Activated CD4-positive, alpha-beta T cell treated with anti-CD3 and anti-CD28 coated beads for 48 hours (primary cell): ENCODE results near the gene RCOR1.
"Not testable (repeated sequence)": the region's sequence is repeated elsewhere in the genome, so short reads cannot be mapped to it uniquely, and the experiment has no call there.

Experiments
- DNase-seq: peaks from one replicate; pipeline ENCODE4 v3.0.0-alpha.2; 2020

Gene RCOR1

DNA sequence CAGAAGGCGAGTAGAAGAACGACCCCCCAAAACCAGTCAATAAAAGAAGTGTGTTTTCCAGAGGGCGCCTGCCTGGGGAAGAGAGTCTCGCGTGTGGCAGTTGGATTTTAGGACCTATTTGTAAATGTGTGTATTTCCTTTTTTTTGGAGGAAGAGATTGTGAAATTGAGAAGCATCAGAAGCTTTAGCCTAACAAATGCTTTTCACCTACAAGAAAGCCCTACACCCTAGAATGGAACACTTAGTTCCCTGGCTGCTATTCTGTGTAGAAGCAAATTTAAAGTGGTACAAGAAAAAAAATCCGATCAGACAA lies 1.3 kb downstream of the RCOR1 start:
- DNase-seq, result no peak

DNA sequence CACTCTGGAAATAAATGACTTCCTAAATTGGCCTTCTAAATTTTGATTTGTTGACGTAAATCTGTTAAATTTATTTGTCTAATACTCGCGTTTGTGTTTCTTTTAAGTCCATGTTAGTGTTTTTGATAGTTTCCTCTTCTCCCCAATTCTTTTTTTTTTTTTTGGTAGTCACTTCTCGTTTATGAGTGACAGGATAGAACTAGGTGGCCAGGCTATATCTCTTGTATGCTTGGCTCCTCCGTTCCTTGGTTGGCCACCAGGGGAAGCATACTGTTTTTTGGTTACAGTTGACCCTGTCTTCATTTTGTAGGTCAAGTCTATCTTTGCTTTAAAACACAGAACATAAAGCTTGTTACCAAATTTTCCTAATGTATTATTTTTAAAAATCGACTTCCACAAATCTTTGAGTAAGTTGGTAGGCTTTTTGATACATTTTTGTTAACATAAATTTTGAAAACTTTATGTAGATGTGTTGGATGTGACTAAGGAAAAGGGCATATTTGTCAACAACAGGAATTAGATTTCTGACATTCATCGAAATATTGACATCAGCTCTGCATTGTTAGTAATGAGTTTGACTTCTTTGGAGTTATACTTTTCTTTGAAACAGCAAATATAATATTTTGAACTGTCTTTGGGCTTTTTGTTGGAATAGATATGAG lies 2.2 kb downstream of the RCOR1 start:
- peak; percentile 81 for DNase-seq

DNA sequence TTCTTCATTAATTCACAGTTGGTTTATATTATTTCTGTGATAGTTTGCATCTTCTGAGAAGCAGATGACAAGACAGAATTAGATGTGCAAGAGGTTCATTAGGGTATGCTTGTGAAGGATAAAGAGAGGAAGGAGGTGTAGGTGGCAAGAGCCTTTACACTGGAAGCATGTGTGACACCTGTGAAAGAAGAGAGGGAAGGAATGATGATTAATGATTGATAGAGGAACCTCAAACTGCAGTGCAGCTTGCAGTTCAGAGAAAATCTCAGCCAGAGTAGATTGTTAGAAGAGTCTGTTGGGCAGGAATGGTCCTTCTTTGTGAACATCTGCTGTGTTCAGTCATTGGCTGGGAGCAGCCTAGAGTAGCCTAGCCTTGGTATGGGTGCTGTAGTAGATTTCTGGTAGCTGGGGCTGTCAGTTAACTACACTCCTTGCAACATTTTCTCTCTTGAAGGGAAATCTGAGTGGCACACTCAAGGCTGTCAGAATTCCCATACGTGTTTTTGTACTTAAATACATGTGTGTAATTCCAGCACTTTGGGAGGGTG lies 9.0 kb downstream of the RCOR1 start:
- no peak for DNase-seq

DNA sequence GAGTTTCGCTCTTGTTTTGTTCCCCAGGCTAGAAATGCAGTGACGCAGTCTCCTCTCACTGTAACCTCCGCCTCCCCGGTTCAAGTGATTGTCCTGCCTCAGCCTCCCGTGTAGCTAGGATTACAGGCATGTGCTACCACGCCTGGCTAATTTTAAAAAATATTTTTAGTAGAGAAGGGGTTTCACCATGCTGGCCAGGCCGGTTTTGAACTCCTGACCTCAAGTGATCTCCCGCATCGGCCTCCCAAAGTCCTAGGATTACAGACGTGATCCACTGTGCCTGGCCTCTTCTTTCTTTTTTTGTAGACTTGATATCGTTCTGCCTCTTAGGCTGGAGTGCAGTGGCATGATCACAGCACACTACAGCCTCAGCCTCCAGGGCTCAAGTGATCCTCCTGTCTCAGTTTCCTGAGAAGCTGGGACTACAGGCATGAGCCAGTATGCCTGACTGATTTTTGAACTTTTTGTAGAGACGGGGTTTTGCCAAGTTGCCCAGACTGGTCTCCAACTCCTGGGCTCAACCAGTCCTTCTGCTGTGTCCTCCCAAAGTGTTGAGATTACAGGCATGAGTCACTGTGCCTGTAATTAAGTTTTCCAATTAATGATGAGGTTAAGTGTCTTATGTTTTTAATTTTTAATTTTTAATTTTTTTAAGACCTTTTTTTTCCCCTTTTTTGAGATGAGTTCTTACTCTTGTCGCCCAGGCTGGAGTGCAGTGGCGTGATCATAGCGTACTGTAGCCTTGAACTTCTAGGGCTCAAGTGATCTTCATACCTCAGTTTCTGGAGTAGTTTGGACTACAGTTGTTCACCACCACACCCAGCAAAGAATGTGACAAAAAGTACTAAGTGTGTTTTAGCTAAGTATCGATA lies 10.2 kb downstream of the RCOR1 start:
- DNase-seq, result no peak

DNA sequence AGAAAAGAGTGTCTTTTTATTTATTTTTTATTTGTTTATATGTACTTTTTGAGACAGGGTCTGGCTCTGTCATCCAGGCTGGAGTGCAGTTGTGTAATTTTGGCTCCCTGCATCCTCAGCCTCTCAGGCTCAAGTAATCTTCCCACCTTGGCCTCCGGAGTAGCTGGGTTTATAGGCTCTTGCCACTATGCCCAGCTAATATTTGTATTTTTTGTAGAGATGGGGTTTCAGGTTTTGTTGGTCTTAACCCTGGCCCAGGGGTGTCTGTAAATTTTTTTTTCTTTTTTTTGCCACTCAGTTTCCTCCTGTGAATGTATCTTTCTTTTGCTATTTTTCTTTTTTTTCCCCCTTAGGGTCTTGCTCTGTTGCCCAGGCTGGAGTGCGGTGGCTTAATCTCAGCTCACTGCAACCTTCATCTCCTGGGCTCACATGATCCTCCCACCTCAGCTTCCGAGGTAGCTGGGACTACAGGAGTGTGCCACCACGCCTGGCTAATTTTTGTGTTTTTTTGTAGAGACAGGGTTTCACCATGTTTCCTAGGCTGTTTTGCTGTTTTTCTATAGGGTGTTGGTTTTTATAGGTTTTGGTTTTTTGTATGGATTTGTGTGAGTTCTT lies 11.0 kb downstream of the RCOR1 start:
- DNase-seq, result no peak

DNA sequence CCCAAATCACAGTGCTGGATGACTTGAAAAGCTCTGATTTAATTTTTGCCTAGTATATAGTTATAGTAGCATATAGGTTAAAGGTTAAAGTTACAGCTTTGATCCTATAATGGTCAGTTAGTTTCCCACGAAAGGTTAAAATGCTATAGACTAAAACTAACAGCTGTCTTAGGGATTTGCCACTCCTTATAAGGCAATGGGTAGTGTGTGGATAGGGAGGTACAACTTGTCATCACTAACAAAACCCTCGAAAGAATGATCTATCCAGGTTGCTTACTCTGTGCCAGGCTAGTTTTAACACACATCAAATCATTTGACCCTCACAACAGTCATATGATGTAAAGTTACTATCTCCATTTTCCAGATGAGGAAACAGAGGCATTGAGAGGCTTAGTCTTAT lies 11.7 kb downstream of the RCOR1 start:
- no peak for DNase-seq

DNA sequence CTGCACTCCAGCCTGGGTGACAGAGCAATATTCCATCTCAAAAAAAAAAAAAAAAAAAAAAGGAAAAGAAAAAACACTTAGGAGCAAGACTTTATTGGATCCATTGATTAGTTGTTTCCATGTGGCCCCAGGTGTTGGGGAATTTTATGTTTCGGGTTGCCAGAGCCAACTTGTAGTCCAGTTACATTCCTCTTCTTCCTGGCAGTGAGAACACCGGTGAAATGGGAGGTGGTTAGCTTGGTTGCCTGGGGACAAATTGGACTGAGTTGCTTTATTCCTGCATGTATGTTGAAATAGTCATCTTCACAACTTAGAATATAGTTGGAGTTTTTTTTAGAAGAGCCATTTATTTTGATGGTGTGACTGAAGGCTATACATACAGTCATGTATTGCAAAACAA lies 12.6 kb downstream of the RCOR1 start:
- no peak for DNase-seq

DNA sequence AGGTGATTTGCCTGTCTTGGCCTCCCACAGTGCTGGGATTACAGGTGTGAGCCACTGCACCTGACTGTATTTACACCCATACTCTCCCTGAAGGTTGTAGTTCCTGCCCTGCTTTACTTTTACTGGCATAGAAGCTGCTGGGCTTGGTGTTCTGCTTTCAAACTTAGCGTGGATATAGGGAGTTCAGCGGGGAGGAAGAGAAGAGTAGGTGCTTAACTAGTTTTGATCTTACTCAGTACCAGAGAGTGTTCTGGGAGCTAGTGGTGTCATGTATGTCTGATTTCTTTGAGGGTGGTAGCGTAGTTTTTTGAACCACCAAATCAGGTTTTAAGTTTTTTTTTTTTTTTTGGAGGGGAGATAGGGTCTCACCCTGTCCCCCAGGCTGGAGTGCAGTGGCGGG lies 13.8 kb downstream of the RCOR1 start:
- DNase-seq, result no peak

DNA sequence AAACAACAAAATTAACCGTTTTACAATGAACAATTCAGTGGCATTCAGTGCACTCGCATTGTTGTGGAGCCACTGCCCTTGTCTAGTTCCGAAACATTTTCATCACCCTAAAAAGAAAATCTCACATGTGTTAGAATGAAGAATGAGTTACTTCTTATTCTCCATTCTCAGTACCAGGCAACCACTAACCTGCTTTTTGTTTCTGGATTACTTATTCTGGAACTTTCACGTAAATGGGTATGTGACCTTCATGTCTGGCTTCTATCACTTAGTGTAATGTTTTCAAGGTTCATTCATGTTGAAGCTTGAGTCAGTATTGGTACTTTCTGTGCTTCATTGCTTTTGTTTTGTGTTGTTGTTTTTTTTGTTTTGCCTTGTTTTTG lies 15.6 kb downstream of the RCOR1 start:
- DNase-seq, result no peak

DNA sequence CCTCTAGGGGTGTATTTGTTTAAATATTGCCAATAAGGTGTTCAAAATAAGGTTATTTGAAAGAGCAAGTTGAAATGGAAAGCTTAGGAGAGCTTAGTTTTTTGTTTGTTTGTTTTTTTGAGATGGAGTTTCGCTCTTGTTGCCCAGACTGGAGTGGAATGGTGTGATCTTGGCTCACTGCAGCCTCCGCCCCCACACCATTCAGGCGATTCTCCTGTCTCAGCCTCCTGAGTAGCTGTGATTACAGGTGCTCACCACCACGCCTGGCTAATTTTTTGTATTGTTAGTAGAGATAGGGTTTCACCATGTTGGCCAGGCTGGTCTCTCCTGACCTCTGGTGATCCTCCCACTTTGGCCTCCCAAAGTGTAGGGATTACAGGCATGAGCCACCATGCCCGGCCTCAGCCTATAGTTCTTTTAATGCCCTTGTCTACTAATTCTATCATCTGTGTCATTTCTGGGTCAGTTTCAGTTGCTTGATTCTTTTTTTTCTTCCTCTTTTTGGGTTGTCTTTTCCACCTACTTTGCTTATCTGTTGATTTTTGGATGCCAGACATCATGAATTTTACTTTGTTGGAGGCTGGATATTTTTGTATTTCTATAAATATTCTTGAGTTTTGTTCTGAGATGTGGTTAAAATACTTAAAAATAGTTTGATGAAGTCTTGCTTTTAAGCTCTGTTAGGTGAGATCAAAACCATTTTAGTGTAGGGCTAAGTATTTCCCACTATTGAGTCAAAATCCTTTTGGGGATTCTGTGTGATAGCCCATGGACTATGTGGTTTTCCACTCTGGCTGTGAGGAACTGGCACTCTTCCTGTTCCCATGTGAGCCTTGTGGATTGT lies 18.7 kb downstream of the RCOR1 start:
- no peak for DNase-seq

DNA sequence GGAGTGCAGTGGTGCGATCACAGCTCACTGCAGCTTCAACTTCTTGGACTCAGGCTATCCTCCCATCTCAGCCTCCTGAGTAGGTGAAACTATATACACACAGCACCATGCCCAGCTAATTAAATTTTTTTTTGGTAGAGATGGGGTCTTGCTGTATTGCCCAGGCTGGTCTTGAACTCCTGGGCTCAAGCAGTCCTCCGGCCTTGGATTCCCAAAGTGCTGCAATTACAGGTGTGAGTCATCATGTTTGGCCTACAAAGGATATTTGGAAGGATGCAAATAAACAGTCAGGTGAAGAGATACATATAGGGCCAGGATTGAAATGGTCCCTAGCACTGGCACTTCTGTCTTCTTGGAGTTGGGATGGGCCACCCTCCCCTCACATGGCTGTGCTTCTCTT lies 23.9 kb downstream of the RCOR1 start:
- no peak for DNase-seq

DNA sequence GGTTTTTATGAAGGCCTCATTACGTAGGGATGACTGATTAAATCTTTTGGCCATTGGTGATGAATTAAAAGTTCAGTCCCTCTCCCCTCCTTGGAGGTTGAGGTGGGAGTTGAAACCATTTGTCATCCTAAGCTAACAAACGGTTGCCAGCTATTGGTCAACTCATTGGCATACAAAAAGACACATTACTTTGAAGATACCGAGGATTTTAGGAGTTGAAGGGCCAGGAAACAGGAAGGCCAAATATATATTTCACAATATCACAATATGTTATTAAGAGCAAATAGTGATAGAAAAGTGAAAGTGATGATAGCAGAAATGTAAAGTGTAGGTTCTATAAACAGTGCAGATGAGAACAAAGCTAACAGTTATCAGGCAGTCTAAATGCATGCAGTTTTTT lies 24.4 kb downstream of the RCOR1 start:
- no peak for DNase-seq

DNA sequence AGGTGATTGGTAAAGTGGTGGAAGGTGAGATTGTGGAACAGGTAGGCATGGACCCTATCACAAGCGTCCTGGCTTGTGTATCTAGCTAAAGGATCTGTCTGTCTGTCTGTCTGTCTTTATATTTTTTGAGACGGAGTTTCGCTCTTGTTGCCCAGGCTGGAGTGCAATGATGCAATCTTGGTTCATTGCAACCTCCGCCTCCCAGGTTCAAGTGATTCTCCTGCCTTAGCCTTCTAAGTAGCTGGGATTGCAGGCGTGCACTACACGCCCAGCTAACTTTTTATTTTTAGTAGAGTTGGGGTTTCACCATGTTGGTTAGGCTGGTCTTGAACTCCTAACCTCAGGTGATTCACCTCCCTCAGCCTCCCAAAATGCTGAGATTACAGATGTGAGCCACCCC lies 26.6 kb downstream of the RCOR1 start:
- DNase-seq, result not testable (repeated sequence)

DNA sequence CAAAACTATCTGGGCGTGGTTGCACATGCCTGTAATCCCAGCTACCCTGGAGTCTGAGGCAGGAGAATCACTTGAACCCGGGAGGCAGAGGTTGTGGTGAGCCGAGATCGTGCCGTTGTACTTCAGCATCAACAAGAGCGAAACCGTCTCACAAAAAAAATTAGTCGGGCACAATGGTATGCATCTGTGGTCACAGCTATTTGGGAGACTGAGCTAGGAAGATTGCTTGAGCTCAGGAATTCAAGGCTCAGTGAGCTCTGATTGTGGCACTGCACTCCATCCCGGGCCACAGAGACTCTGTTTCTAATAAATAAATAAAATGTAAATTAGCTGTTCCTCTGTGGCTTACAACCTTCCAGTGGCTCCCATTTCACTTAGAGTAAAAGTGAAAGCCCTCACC lies 28.0 kb downstream of the RCOR1 start:
- DNase-seq, result no peak

DNA sequence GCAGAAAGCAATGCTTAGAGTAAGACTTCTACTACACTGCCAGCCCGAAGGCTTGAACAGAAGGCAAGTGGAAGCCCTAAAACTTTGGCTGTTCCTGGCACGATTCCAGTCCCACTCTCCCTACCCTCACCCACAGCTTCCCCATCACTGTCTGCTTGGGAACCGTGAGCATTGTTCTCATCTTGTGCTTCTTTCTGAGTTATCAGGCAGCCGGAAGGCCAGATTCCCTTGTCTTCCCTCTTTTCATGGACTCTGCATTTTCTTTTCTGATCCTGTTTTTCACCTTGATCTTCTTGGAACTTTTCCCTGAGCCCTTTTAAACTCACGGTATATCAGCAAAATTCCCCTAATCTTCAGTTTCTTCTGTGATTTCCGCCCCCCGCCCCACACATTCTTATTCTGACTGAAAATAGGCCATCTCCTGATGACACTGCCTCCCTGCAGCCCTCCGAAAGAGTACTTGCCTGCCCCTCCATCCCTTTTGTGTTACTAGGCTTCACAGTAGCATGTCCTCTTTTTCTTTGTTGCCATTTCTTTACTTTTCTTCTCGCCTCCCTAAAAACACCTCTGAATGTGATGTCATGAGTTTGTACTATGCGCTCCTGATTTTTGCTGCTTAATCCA lies 29.9 kb downstream of the RCOR1 start:
- no peak for DNase-seq

DNA sequence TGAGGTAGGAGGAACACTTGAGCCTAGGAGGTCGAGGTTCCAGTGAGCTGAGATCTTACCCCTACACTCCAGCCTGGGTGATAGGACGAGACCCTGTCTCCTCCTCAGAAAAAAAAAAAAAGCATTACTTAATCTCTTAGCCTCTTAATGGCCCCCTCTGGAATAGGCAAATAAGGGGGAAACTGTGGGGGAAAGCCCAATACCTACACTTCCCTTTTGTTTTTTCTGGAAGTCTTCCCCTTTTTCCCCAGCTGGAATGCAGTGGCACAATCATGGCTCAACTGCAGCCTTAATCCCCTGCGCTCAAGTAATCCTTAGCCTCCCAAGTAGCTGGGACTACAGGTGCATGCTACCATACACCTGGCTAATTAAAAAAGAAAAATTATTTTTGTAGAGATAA lies 32.2 kb downstream of the RCOR1 start:
- no peak for DNase-seq

DNA sequence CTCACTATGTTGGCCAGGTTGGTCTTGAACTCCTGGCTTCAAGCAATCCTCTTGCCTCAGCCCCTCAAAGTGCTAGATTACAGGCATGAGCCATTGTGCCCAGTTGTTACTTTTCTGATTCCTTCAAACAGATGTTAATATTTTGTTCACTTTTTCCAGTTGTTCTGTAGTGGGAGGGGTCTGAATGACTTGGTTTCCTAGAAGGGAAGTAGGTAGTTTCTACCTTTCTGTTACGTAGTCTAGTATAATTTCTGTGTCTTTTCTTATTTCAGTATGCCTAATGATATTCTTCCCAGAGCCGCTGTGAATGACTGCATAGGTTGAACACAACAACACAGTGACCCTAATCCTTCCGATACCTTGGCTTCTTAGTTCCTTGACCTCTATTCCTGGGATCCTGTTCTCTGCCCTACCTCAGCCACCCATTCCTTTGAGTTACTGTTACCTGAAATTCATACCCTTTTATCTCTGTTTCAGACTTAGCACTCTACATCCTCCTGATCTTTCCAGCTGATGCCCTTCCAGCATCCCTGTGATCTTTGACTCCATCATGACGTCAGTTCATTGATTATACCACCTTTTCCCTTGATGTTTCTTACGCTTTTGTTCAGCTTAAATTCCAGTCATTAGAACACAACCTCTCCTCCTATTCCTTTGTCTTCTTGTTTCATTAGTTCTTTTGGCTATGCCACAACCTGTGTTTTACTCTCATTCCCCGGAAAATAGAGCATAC lies 33.3 kb downstream of the RCOR1 start:
- no peak for DNase-seq

DNA sequence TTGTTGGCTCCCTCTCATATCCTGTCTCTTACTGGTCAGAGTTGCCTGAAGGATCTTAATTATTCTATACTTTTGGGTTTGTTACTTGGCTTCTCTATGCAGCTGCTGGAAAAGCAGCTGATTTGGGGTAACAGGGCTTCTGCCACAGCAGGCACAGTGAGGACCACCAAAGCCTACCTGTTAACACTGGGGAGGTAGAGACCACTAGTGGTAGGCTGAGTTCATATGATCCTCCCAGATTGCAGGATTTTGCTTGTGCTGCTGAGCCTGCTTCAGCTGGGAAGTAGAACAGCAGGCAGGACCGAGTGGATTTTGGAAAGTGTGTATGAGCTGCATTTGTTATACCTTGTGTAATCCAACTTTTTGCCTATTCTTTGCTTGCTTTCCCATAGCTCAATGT lies 34.1 kb downstream of the RCOR1 start:
- DNase-seq, result no peak

DNA sequence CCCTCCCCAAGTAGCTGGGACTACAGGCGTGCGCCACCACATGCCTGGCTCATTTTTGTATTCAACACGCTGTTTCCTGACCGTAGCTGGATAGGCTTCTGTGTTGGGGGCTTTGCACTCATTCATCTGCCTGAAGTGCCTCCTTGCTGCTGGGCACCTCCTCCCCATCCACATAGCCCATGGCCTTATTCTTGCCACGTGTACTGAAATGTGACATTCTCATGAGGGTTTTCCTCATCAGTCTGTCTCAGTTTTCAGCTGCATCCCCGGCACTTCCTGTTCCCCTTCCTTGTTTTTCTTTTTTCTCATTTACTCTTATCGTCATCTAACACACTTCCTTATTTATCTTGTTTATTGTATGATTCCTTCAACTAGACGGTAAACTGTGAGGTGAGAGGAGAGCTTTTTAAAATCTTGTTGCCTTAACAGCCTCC lies 36.6 kb downstream of the RCOR1 start:
- no peak for DNase-seq

DNA sequence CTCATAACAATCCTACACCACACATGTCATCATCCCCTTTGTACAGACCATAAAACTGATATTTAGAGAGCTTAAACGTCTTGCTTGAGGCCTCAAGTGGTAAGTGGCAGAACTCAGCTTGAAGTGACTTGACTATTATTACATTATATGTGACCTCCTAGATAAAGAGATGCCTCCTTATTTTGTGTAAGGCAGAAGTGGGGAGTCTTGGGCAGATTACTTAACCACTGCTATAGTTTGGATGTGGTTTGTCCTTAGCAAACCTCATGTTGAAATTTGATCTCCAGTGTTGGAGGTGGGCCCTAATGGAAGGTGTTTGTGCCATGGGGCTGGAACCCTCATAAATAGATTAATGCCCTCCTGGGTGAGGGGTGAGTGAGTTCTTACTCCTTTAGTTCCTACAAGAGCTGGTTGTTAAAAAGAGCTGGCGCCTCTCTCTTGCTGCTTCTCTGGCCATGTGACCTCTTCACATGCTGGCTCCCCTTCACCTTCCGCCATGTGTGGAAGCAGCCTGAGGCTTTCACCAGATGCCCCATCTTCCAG lies 37.4 kb downstream of the RCOR1 start:
- DNase-seq, result no peak

DNA sequence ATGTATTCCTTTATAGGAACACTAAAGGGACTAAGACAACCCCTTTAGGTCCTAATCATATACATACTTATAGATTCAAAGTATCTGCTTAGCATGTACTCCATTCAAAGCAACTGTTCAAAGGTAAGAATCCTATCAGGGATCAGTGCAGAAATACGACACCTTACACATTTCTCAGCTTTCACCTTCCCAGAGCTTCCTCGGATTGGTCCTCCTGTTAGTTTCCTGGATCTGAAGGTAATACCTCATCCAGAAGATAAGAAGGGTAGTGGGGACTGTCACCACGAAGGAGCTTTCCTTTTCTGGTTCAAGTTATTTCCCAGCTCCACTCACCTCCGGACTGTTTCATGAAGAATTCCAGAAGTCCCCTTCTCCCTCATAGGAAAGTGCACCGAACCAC lies 38.0 kb downstream of the RCOR1 start:
- no peak for DNase-seq

DNA sequence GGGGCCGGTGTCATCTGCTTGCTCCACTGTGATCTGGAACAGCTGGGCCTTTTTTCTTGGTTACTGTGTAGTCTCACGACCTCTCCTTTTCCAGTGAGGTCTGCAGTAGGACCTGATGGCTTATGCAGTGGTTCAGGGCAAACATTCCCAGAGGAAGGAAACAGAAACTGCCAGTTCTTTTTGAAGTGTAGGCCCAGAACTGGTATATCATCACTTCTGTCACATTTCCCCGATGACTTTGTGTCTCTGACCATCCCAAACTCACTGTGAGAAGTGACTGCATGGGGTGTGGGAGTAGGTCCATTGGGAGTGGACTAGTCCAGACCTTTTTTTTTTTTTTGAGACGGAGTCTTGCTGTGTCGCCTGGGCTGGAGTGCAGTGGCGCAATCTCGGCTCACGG lies 38.4 kb downstream of the RCOR1 start:
- DNase-seq, result no peak
